PC-3 (cell line): ENCODE data around the gene ASB10. TPM values are rescaled to one million over a fixed set of nuclear protein-coding genes. Genes with fewer than 3 reads are reported as not detected.
A peak's percentile ranks its signal among the peaks of the same experiment; 100 is the strongest.

Experiments used
- ATAC-seq: fragments of 200-7000 bp; cut with Tn5 transposase; 2 replicates; pipeline ENCODE4 v1.9.1; 2020; ENCODE audit warnings: mild to moderate bottlenecking, moderate library complexity
- BruUV-seq: library from RNA; stranded (reverse); fragments of 400-500 nt; replicated peaks from 2 replicates; lab custom pipeline; 2021; lab: Mats Ljungman, UMichigan
- CTCF ChIA-PET: fragments of 300-600 bp; sonication (Branson Sonifier 250); formaldehyde crosslinking; loops from one replicate; lab custom pipeline; 2022; ENCODE audit warnings: antibody characterized with exemption; lab: Charles Lee
- POLR2A ChIA-PET: fragments of 300-600 bp; sonication (Branson Sonifier 250); formaldehyde crosslinking; loops from one replicate; lab custom pipeline; 2022; ENCODE audit warnings: antibody characterized with exemption; ENCODE audit not compliant: unreplicated experiment; lab: Charles Lee
- DNase-seq: peaks from one replicate; pipeline ENCODE4 v3.0.0-alpha.2; 2015
- H2AFZ ChIP-seq: fragments of 300-600 bp; sonication (generic); 2 replicates; pipeline ENCODE4 v1.6.0; 2016; ENCODE audit warnings: antibody characterized with exemption, low read length
- H3F3A ChIP-seq: fragments of 300-600 bp; sonication (generic); one replicate; pipeline ENCODE4 v1.6.0; 2017; ENCODE audit warnings: antibody characterized with exemption, low read length, control low read depth, mild to moderate bottlenecking; ENCODE audit not compliant: unreplicated experiment
- H3K27ac ChIP-seq: fragments of 300-600 bp; sonication (generic); 2 replicates; pipeline ENCODE4 v1.5.1; 2016; ENCODE audit warnings: mild to moderate bottlenecking, low read length
- H3K27me3 ChIP-seq: fragments of 300-600 bp; sonication (generic); 2 replicates; pipeline ENCODE4 v1.6.1; 2016; ENCODE audit warnings: low read length, mixed read lengths
- H3K36me3 ChIP-seq: fragments of 300-600 bp; sonication (generic); 2 replicates; pipeline ENCODE4 v1.6.1; 2016; ENCODE audit warnings: low read depth, mixed run types, low read length, mixed read lengths
- H3K4me1 ChIP-seq: fragments of 300-600 bp; sonication (generic); 2 replicates; pipeline ENCODE4 v1.5.1; 2016; ENCODE audit warnings: low read length; ENCODE audit not compliant: insufficient read depth
- H3K4me2 ChIP-seq: fragments of 300-600 bp; sonication (generic); 2 replicates; pipeline ENCODE4 v1.6.0; 2016; ENCODE audit warnings: low read length
- H3K4me3 ChIP-seq: fragments of 300-600 bp; sonication (generic); 2 replicates; pipeline ENCODE4 v1.5.1; 2016; ENCODE audit warnings: mild to moderate bottlenecking, low read length, mixed read lengths
- H3K79me2 ChIP-seq: fragments of 300-600 bp; sonication (generic); 2 replicates; pipeline ENCODE4 v1.6.1; 2017; ENCODE audit warnings: low read length, mixed read lengths
- H3K9ac ChIP-seq: fragments of 300-600 bp; sonication (generic); 2 replicates; pipeline ENCODE4 v1.6.0; 2016; ENCODE audit warnings: mild to moderate bottlenecking, low read length
- H3K9me2 ChIP-seq: fragments of 300-600 bp; sonication (generic); replicated peaks from 2 replicates; pipeline ENCODE4 v1.6.1; 2016; ENCODE audit warnings: mixed run types, low read length, mixed read lengths
- H3K9me3 ChIP-seq: fragments of 300-600 bp; sonication (generic); 2 replicates; pipeline ENCODE4 v1.6.1; 2016; ENCODE audit warnings: low read length, mixed read lengths
- H4K20me1 ChIP-seq: fragments of 300-600 bp; sonication (generic); 2 replicates; pipeline ENCODE4 v1.6.1; 2016; ENCODE audit warnings: low read length, mixed read lengths
- CTCF ChIP-seq: fragments of 300-600 bp; sonication (generic); conservative IDR thresholded peaks from 2 replicates; pipeline ENCODE4 v1.5.1; 2017; ENCODE audit warnings: antibody characterized with exemption, low read depth, mild to moderate bottlenecking, low read length
- EZH2 ChIP-seq: fragments of 300-600 bp; sonication (generic); IDR thresholded peaks from one replicate; pipeline ENCODE4 v1.6.1; 2017; ENCODE audit warnings: antibody characterized with exemption, mild to moderate bottlenecking, low read length; ENCODE audit not compliant: unreplicated experiment
- EZH2phosphoT487 ChIP-seq: fragments of 300-600 bp; sonication (generic); IDR thresholded peaks from 2 replicates; pipeline ENCODE4 v1.6.1; 2018; ENCODE audit warnings: mild to moderate bottlenecking, antibody characterized with exemption, low read length, borderline replicate concordance
- intact Hi-C: fragments of 100-400 bp; cut with micrococcal nuclease; formaldehyde crosslinking; loops from 2 replicates; pipeline ENCODE4 v1.9.0; 2023
- total RNA-seq: library from RNA; depleted of rRNA; stranded (reverse); fragments of >200 nt; gene quantifications from 2 replicates; pipeline ENCODE4 v1.2.3, GENCODE V29; 2014

Gene ASB10
- total RNA-seq, 1 experiment from 2014 or later: not detected

DNA sequence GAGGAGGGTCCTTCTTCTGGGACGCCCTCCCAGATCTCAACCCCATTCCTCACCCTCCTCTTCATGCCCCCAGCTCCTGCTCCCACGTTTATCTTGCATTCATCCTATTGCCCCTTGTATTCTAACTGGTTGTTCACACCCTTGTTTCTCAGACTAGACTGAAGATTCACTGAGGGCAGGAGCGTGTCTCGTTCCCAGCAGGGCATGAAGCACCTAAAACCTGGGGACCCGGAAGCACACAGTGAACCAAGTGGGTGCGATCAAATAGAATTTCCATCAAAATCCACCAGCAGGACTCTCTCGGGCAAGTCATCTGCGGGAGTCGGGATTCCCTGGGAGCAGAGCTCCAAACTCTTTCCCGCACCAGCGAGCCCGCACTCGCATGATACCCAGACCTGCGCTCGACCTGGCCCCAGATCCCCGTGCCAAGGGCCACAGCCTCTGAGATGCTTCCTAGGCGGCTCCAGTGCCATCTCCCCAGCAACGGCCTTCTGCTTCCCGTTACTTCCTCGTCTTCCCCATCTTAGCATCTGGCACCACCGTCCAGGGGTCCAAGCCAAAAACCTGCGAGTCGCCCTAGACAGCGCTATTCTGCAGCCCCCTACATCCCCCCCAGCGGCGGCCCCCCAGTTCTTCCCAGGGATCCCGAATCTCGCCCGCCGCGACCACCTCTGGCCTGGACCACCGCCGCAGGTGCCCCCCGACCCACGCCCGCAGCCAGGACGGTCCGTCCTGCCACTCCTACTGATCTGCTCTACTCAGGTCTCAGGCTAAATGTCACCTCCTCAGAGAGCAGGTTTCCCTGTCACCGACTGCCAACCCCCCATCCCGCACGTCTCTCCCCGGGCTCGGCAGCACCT lies 13.4 kb downstream of the ASB10 start:
- CTCF ChIA-PET: interaction anchor here (0.6 kb wide), 1 partner anchor 1383 kb away, joined by 4 read pairs; no protein-coding TSS in a partner anchor
- POLR2A ChIA-PET: no interaction called here

DNA sequence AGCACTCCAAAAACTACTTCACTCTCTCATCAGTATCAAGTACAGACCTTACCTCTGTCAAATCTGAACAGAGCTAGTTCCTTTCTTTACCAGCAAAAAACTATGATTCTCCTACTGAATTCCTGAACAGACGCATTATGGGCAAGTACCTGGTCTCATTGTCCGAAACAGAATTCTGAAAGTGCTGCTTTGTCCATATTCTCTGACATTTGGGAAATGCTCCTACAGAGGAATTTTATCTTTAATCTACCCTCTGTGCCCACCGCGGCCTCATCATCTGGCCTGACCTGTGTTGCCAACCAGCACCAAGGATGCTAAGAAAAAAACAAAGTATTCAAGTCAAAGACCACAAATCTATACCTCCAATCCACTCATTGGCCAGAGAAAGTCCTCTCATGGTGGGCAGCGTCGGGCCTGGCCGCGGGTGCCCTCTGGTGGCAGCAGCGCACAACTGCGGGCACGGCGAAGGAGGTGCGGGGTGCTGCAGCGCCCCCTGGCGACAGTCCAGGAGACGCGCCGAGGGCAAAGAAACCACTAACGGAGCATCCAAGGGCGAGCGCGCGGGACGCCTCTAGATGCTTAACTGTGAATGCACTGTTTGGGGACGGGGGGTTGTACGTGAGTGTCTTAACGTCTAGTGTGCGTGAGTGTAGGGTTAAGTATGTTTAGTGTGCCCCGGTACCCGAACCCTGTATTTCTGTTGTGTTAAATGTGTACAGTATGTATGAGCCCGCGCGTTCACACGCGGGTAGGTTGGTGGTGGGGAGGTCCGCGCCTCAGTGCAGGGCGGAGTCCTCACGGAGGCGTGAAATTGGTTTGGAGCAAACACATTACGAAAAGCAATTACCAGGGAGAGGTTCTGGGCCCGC lies 14.5 kb downstream of the ASB10 start:
- no TSS peak for BruUV-seq
- Histone ChIP-seq H3K27me3 (peaks cover 23% of the 10 kb centered on the region), H3K4me2 (peak overlapping the region; percentile 67), H3K9ac (no peak overlapping the region), H3K4me3 (peak overlapping the region; percentile 28; the same call in 1 of the 2 replicates), H3K36me3 (no peaks in the 10 kb centered on the region), H3F3A (no peaks in the 10 kb centered on the region), H2AFZ (peak overlapping the region; percentile 31; the same call in 1 of the 2 replicates), H3K27ac (no peak overlapping the region), H3K9me3 (no peaks in the 10 kb centered on the region), H3K4me1 (peaks cover 6% of the 10 kb centered on the region; the same call in 1 of the 2 replicates), H3K9me2 (no peaks in the 10 kb centered on the region), H4K20me1 (no peaks in the 10 kb centered on the region), H3K79me2 (no peaks in the 10 kb centered on the region)
- DNase-seq: peak; percentile 66
- intact Hi-C loops: loop anchor here (1.0 to 5.0 kb wide), 3 partner anchors 48 to 275 kb away; no protein-coding TSS in a partner anchor
- peak; percentile 66 for ATAC-seq
- TF ChIP-seq EZH2phosphoT487 (no peak), CTCF (peak; percentile 100), EZH2 (no peak)
- ChIA-PET CTCF (no interaction called here), POLR2A (no interaction called here)

More for the DNA sequence above, 13.4 kb downstream of the ASB10 start:
- Histone ChIP-seq H3K4me3 (no peak overlapping the region), H3K4me1 (0 out of 2 replicates have a peak, but pooled peaks cover 4% of the 10 kb centered on the region), H3K9me3 (no peaks in the 10 kb centered on the region), H4K20me1 (no peaks in the 10 kb centered on the region), H3K4me2 (no peak overlapping the region), H2AFZ (no peak overlapping the region), H3K9me2 (no peaks in the 10 kb centered on the region), H3K79me2 (no peaks in the 10 kb centered on the region), H3K36me3 (no peaks in the 10 kb centered on the region), H3K27me3 (peaks cover 18% of the 10 kb centered on the region), H3K9ac (no peak overlapping the region), H3F3A (no peaks in the 10 kb centered on the region), H3K27ac (no peak overlapping the region)
- no TSS peak for BruUV-seq
- TF ChIP-seq CTCF (no peak), EZH2 (no peak), EZH2phosphoT487 (no peak)
- no peak for DNase-seq
- intact Hi-C loops: loop anchor here (5.0 kb wide), 2 partner anchors 129 to 276 kb away; no protein-coding TSS in a partner anchor
- no peak for ATAC-seq
